Osteoblast (primary cell): ENCODE measurements around the gene PITPNM1. TPM values are rescaled to one million over a fixed set of nuclear protein-coding genes. Genes with fewer than 3 reads are reported as not detected.
"Not testable (repeated sequence)": the region's sequence is repeated elsewhere in the genome, so short reads cannot be mapped to it uniquely, and the experiment has no call there.

Experiments
- DNase-seq: peaks from one replicate; pipeline ENCODE4 v3.0.0; 2011; ENCODE audit warnings: low spot score, mixed read lengths; ENCODE audit not compliant: insufficient read length; ENCODE audit errors: missing footprints
- H2AFZ ChIP-seq: 2 replicates; pipeline ENCODE4 v1.6.0; 2011; ENCODE audit warnings: mild to moderate bottlenecking, low read length
- H3K27ac ChIP-seq: 2 replicates; pipeline ENCODE4 v1.5.1; 2011; ENCODE audit warnings: mild to moderate bottlenecking, low read depth, low read length, moderate library complexity
- H3K27me3 ChIP-seq: 2 replicates; pipeline ENCODE4 v1.6.0; 2012; ENCODE audit warnings: mild to moderate bottlenecking, control low read depth, inconsistent platforms, low read length, moderate library complexity; ENCODE audit not compliant: insufficient read depth
- H3K36me3 ChIP-seq: 2 replicates; pipeline ENCODE4 v1.5.1; 2011; ENCODE audit warnings: mild to moderate bottlenecking, low read length, control low read depth, moderate library complexity; ENCODE audit not compliant: insufficient read depth
- H3K4me1 ChIP-seq: 2 replicates; pipeline ENCODE4 v1.5.1; 2011; ENCODE audit warnings: mild to moderate bottlenecking, low read length, control low read depth, moderate library complexity; ENCODE audit not compliant: insufficient read depth
- H3K4me2 ChIP-seq: 2 replicates; pipeline ENCODE4 v1.6.0; 2011; ENCODE audit warnings: mild to moderate bottlenecking, low read length; ENCODE audit not compliant: insufficient read depth
- H3K4me3 ChIP-seq: fragments of 200-600 bp; sonication (generic); 3 replicates; pipeline ENCODE4 v1.5.1; 2012; ENCODE audit warnings: mild to moderate bottlenecking, low read length, inconsistent platforms; ENCODE audit not compliant: insufficient read depth
- H3K79me2 ChIP-seq: 2 replicates; pipeline ENCODE4 v1.6.0; 2012; ENCODE audit warnings: mild to moderate bottlenecking, low read length, control low read depth, inconsistent platforms; ENCODE audit not compliant: insufficient read depth
- H3K9me3 ChIP-seq: 2 replicates; pipeline ENCODE4 v1.5.1; 2011; ENCODE audit warnings: low read depth, low read length, control low read depth
- H4K20me1 ChIP-seq: 2 replicates; pipeline ENCODE4 v1.6.0; 2012; ENCODE audit warnings: mild to moderate bottlenecking, low read length, control low read depth; ENCODE audit not compliant: insufficient read depth
- CTCF ChIP-seq: IDR thresholded peaks from 2 replicates; pipeline ENCODE4 v1.5.1; 2011; ENCODE audit warnings: mild to moderate bottlenecking, low read depth, low read length, moderate library complexity; ENCODE audit errors: extremely low read depth
- total RNA-seq: library from RNA; depleted of rRNA; stranded (reverse); fragments of >200 nt; gene quantifications from 2 replicates; pipeline ENCODE4 v1.2.3, GENCODE V29; 2012

PITPNM1 gene
- total RNA-seq, 1 donor = 14.1 TPM

GRCh38 chr11:67482275-67482826 lies 22.8 kb downstream of the PITPNM1 start:
- Histone ChIP-seq H2AFZ (peak overlapping the region; percentile 99), H3K27me3 (no peaks in the 10 kb centered on the region), H3K4me3 (peak overlapping the region; percentile 82), H3K4me2 (peak overlapping the region; percentile 82), H3K4me1 (peaks cover 7% of the 10 kb centered on the region), H4K20me1 (peaks cover 7% of the 10 kb centered on the region), H3K79me2 (peaks cover 25% of the 10 kb centered on the region), H3K36me3 (no peaks in the 10 kb centered on the region), H3K27ac (peak overlapping the region; percentile 86), H3K9me3 (no peaks in the 10 kb centered on the region)
- no peak for DNase-seq
- TF ChIP-seq CTCF = no peak

GRCh38 chr11:67477344-67478050 lies 27.7 kb downstream of the PITPNM1 start:
- not testable (repeated sequence) for H3K9me3 ChIP-seq, H3K79me2 ChIP-seq, H3K27ac ChIP-seq, H3K36me3 ChIP-seq, H2AFZ ChIP-seq, H3K4me2 ChIP-seq, H4K20me1 ChIP-seq, H3K4me1 ChIP-seq, H3K27me3 ChIP-seq, H3K4me3 ChIP-seq, DNase-seq

GRCh38 chr11:67476692-67477091 lies 28.5 kb downstream of the PITPNM1 start:
- H2AFZ ChIP-seq, H3K27ac ChIP-seq, H3K36me3 ChIP-seq, H3K9me3 ChIP-seq, H3K4me2 ChIP-seq, H4K20me1 ChIP-seq, H3K27me3 ChIP-seq, DNase-seq, H3K4me1 ChIP-seq, H3K4me3 ChIP-seq, H3K79me2 ChIP-seq: not testable (repeated sequence)

- no peaks in the 10 kb centered on the region for H3K9me3 ChIP-seq
- no peak overlapping the region for H3K4me2 ChIP-seq
- no peak overlapping the region for H2AFZ ChIP-seq
- H3K79me2 ChIP-seq = peaks cover 6% of the 10 kb centered on the region
- H3K4me1 ChIP-seq = peaks cover 10% of the 10 kb centered on the region
- no peaks in the 10 kb centered on the region for H3K36me3 ChIP-seq
- H4K20me1 ChIP-seq = no peaks in the 10 kb centered on the region
- DNase-seq = no peak
- no peak overlapping the region for H3K27ac ChIP-seq
- no peak overlapping the region for H3K4me3 ChIP-seq
- no peak for TF ChIP-seq CTCF
- H3K27me3 ChIP-seq = no peaks in the 10 kb centered on the region
Observed at GRCh38 chr11:67472882-67473281, 32.3 kb downstream of the PITPNM1 start.
